ENCODE results near the gene ZNF516.

DNA sequence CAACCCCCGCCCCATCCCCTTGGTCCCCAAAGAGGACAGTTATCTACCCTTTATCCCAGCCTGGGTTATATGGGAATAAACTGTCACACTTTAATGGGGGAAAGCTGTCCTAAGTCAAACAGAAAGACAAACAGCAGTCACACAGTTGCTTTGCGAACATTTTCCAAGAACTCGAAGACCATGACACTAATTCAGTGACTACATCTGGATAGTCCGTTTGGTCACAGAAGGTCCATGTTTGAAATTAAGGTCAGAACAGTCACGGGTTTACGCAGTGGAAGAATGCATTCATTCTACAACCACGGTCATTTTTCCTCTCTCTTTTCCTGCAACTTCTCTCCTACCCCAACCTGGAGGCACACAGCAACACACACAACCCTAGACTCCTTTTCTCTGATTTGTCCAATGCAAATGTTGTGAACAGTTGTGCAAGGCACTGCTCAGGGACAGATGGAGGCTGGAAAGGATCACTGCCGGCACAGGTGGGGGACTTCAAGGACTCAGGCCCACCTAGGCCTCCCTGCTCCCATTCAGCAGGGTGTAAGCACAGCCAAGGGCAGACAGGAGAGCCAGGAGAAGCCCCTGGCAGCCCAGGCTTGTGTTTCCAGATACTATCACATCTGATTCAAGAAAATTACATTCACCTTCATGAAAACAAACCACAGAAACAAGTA is 39.9 kb downstream of the ZNF516 start:
- no peak for TF ChIP-seq POLR2AphosphoS5 (IDR thresholded peaks at IDR 0.05)
- TF ChIP-seq, protein P1, sequence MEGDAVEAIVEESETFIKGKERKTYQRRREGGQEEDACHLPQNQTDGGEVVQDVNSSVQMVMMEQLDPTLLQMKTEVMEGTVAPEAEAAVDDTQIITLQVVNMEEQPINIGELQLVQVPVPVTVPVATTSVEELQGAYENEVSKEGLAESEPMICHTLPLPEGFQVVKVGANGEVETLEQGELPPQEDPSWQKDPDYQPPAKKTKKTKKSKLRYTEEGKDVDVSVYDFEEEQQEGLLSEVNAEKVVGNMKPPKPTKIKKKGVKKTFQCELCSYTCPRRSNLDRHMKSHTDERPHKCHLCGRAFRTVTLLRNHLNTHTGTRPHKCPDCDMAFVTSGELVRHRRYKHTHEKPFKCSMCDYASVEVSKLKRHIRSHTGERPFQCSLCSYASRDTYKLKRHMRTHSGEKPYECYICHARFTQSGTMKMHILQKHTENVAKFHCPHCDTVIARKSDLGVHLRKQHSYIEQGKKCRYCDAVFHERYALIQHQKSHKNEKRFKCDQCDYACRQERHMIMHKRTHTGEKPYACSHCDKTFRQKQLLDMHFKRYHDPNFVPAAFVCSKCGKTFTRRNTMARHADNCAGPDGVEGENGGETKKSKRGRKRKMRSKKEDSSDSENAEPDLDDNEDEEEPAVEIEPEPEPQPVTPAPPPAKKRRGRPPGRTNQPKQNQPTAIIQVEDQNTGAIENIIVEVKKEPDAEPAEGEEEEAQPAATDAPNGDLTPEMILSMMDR (IDR thresholded peaks at IDR 0.05), result no peak

Measured in sigmoid colon (tissue), 4 donors.